GM21576 (cell line): ENCODE results near the gene EIF4EBP2.

Experiments used
- ATAC-seq: cut with Tn5 transposase; IDR thresholded peaks from one replicate; pipeline ENCODE4 v1.9.1; 2021; ENCODE audit warnings: mild to moderate bottlenecking, moderate library complexity; ENCODE audit not compliant: unreplicated experiment

The EIF4EBP2 gene

DNA sequence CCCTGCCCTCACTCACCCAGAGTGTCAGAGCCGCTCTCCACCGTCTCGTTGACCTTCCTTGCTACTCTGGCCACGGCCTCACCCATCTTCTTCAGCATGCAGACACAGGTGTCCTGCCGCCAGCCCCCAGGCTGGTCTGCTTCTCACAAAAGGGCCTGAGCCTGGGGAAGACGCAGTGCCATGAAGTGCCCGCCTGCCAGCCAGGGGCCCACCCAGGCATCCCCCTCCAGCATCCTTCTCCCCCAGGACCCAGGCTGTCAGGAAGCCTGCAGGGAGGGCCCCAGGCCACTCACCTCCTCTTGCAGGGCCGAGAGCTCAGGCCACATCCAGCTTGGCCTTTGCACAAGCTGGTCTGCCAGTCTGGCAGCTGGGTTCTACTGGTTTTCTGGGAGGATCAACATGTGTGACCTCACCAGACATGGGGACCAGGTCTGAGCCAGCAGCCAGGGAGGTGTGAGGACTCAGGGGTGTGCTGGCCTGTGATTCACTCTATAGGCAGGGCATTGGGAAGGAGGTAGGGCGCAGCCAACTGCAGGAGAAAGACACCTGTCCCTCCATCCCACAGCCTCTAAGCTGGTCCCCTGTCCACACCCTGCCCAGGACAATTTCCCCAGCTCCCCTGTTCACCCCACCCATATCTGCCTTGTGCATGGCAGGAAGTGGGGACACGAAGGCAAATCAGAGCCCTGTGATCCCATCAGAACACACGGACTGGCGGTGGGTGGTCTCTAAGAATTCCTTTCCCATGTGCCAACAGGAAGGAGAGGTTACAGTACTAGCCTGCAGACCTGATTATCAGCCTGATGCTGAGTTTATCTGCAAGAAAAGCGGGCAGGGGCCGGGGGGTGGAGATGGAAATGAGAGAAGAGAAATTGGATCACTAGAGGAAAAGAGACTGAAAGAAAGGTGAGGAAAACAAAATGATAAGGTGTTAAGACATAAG lies 27.2 kb upstream of the EIF4EBP2 start:
- no peak for ATAC-seq

DNA sequence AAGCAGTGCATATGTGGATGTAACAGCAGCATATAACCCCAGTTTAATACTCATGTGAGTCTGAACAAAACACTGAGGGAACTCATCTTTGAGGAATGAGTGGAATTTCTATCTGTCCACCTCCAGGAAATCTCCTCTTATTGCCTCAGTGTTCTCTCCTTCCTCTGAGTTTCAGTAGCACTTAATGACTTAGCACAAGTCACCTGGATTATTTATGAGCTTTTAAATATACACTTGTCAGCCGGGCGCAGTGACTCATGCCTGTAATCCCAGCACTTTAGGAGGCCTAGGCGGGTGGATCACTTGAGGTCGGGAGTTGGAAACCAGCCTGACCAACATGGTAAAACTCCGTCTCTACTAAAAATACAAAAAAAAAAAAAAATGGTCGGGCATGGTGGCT lies 25.8 kb upstream of the EIF4EBP2 start:
- ATAC-seq = no peak

DNA sequence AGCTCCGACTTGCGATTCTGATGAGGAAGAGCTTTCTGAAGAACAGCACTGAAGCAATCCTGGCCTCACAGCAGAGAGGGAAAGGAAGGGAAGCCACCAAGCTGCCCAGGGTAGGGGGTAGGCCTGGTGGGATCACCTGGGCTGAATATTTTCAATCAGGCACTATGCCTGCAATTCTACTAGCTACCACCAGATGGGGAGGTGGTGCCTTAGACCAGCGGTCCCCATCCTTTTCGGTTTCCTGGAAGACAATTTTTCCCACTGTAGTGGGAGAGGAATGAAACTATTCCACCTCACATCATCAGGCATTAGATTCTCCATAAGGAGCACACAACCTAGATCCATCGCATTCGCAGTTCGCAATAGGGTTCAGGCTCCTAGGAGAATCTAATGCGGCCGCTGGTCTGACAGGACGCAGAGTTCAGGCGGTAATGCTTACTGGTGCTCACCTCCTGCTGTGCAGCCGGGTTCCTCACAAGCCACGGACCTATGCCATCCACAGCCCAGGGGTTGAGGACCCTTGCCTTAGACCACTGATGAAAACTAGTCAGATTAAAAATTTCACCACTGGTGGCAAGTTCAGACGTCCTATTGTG lies 24.3 kb upstream of the EIF4EBP2 start:
- no peak for ATAC-seq

DNA sequence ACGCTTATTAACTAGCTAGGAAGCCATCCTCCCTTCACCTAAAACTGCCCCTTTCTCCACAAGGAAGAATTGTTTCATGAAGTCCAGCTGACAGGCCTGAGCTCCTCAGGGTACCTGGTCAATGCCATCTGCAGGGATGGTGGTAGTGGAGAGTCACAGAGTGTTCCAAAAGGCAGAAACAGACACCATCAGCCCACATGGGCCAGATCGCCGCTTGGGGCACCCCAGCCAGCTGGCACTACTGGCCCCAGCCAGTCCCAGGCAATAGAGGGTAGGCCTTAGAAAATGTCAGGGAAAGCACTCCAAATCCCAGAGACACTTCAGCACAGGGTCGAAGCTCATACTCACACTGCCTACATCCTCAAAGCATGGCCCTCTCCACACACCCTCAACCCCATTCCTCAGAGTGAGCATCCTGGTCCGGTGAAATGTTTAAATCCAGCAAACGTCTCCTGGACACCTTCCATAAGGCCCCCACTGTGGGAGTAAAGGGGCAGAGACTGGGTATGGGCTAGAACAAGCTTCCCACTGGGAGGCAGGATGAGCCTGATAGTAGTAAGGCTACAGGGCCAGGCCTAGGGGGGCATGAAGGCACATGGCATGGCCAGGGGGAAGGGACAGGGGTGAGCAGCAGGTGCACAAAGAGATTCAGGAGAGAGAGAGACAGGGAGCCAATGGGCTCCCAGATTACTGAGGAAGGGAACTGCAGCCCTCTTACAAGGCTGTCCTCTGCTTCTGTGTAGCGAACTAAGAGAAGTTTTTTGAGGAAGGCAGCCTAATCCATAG lies 23.4 kb upstream of the EIF4EBP2 start:
- ATAC-seq = no peak

DNA sequence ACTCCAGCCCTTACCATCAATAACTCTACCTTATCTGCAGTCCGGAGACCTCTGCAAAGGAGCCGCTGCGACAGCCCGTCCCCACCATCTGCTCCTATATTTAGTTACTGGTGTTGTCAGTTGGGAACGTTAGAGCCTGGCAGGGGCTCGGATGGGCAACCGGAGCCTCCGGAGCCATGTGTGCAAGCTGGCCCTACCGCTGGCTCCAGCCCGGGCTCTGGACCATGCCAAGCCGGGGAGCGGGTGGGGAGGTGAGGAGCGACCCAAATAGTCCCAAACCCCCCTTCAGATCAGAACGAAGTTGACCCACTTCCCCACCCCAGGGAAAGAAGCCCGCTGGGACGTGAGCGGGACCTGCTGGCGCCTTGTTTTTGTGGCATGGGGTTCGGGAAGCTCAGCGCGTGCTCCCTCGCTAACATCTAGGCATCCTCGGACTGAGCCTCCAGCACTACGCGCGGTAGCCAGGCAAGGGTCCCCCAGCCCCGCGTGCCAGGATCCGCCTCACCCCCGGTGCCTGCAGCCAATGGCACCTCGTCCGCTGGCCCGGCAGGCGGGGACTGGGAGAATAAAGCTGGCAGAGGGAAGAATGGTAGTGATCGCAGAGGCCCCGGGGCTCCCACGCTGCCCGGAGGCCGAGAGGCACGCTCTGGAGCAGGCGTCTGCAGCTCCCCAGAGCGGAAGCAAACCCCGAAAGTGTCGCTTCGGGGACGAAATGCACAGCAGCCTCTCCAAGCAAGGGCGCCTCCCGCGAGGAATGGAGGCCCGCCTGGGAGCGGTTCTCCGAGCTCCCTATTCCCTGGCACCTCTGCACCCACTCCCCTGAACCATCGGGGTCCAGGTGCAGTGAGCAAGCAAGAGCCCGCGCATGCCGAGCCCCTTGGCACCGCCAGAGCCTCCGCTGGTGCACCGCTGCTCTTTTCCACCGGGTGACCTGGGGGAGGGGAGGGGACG lies 22.2 kb upstream of the EIF4EBP2 start:
- peak; percentile 37 for ATAC-seq

DNA sequence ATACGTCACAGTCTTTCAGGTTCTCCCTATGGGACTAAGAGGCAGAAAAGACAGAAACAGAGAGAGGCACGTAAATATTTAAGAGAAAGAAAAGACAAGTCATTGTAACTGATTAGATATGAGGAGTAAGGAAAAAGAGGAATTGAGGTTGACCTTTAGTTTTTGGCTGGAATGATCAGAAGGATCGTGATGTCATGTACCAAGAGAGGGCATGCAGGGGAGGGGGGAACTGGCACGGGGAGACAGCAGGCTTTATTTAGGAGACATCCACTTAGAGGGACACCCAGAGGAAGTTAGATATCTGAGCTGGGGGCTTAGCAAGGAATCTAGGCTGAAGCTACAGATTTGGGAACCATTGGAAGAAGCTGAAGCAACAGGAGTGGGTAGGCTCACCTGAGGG lies 12.3 kb upstream of the EIF4EBP2 start:
- no peak for ATAC-seq

DNA sequence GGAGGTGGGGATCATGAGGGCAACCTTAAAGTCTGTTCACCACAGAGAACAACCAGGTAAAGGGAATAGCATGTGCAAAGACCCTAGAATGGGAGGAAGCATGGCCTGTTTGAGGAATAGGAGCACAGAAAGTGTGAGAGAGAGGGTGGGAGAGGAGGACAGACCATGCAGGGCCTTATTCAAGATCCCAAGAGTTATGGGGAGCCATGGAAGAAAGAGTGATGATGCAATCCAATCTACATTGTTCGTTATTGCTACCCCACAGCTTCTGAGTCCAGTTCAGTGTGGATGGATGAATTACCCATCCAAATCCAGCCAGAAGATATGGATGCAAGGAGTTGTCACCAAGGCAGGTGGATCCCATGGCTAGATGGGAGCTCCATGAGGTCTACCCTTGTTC lies 7.8 kb upstream of the EIF4EBP2 start:
- ATAC-seq = no peak

DNA sequence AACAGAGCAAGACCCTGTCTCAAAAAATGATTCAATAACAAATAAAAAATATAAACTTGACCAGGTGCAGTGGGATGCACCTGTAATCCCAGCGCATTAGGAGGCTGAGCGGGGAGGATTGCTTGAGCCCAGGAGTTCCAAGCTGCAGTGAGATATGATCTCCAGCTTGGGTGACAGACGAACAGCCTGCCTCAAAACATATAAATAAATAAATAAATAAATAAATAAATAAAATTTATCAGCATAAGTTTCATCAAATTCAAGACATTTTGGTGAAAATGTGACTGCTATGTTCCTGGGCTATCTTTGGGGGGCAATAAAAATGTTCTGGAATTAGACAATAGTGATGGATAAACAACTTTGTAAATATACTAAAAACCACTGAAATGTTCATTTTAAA lies 4.8 kb upstream of the EIF4EBP2 start:
- ATAC-seq = no peak

DNA sequence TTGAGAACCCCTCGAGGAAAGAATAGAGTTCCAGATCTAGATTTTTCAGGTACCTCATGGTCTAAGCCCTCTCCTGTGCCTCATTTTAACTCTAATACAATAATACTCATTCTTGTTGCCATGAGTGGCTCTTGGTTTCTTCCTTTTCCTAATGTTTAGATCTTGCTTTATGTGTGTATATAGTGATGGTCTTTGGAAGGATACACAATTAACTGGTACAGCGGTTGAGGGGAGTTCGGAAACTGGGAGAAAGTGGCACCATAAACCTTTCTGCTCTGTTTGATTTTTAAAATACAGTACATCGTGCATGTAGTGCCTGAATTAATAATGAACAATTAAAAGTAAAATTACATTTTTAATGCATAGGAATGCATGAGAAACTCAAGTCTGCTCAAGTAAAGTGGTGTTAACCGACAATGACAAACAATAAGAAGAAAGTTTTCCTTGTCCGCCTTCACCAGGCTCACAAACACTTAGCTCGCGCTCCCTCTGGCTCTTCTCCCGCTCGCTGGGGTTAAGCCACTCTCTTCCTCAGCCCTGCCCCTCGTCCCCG lies 386 bp upstream of the EIF4EBP2 start:
- ATAC-seq = no peak

DNA sequence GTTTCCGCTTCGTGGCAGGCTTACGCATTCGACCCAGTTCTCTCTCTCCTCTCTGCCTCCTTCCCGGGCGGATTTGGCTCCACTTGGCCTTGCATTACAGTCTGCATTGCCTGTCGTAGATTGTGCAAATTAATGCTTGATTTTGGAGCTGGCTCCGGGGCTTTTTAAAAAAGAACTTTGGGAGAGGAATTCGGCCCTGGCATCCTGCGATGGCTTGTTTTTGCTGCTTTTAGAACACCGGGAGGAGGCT lies 767 bp downstream of the EIF4EBP2 start:
- ATAC-seq = no peak

DNA sequence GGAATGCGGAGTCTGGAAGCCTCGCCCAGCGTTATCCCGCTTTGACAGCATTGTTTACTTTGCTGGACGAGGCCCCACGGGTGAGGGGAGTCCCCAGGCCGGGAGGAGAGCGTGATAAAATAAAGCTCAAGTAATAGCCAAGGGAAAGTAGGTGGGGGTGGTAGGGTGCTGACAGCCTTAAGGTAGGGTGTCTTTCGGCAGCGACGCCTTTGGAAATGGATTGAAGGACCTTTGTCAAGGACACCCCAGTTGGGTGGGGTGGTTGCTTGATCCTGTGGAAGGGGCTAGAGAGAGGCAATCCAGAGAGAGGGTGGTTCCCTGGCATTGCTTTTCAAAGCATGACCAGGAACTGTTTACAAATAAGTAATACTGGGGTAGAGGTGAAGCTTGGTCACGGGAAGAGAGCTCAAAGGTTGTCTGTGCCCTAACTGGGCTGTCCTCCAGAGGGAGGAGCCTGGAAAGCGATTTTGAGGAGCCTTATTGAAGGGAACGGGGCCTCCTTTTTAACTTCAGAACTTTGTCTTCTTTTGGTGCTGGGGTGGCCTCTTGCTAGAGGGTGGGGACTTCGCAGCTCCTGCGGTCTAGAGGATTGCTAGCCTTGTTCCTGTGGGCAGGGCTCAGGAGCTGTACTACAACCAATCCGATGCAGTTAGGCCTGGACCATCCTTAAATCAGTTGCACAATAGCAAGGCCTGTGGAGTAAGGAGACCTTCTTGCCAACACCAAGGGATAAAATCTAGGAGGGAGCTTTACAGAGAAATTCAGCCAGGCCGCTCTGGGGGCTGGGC lies 1.3 kb downstream of the EIF4EBP2 start:
- peak; percentile 42 for ATAC-seq

DNA sequence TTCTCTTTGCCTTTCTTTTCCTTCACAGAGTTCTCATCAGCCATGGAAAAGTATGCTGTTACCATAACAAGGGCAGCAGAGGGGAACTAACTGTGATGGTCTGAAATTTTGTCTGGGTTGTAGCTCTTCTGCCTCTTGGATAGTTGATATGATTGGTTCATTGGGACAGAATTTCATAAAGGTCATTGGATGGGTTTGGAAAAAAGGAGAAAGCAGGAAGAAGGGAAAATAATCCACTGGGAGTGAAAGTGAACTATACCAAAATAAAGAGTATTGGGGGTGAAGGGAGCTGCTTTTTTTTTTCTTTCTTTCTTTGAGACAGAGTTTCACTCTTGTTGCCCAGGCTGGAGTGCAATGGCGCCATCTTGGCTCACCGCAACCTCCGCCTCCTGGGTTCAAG lies 5.8 kb downstream of the EIF4EBP2 start:
- ATAC-seq = no peak

DNA sequence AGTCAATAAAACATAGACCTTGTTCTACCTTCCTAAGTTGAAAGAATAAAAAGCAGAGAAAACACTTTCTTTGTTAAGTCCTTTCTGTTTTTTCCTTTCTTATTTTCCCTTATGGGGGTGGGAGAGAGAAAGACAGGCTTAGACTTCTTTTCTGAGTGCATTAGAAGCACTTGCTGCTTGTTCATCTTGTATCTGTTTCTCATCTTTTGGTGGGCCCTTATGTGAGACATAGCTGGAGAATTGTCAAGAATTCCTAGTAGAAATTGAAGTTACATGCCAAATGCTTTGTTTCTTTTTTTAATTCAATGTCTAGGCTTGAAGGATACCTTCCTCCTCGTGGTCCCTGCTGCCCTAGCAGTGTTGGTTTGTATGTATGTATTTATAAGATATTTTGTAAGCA lies 6.7 kb downstream of the EIF4EBP2 start:
- ATAC-seq = no peak

DNA sequence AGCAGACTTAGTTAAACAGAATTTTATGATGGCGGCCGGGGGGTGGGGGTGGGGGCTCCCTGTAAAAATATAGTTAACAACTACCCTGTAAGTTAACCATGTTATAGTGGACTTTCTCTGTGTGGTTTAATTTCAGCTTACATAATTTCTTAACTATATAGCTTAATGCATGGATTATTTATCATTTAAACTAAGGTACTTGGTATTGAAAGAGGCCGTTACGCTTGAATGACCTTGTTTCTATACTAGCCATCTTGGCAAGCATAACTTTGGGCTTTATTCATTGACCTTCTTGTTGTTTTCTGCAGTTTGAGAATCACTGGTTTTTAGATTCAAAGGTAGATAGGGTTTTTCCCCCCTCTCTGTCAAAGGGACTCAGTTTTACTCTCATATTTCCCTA lies 8.4 kb downstream of the EIF4EBP2 start:
- no peak for ATAC-seq

DNA sequence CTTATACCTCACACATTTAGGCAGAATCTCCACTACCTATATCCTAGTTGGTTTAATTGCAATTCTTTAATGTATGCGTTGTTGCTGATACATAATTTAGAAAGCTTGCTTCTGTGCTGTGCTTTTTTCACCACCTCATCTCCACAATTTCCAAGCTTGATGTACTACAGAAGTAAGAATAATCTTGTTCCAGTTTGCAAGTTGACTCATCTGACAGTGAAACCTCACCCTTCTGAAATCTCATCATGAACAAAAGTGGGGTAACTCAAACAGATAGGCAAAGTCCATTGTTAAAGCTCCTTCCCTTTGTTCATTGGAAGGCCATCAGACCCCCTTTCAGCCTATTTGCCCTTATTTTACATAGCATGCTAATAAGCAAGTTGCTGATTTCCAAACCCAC lies 13.6 kb downstream of the EIF4EBP2 start:
- ATAC-seq = no peak

DNA sequence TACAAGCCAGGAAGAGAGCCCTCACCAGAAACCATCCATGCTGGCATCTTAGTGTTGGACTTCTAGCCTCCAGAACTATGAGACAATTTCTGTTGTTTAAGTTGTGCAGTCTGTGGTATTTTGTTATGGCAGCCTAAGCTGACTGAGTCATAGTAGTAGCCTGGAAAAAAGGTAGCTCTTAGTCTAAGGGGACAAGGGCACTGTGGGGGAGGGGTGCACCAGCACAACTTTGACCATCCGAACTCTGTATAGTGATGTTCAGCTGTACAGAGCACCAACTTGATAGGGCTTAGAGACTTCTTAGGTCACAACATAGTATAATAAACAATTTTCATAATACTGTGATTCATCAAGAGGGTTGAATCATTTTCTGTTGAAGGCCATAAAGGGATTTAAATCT lies 14.3 kb downstream of the EIF4EBP2 start:
- ATAC-seq = no peak

DNA sequence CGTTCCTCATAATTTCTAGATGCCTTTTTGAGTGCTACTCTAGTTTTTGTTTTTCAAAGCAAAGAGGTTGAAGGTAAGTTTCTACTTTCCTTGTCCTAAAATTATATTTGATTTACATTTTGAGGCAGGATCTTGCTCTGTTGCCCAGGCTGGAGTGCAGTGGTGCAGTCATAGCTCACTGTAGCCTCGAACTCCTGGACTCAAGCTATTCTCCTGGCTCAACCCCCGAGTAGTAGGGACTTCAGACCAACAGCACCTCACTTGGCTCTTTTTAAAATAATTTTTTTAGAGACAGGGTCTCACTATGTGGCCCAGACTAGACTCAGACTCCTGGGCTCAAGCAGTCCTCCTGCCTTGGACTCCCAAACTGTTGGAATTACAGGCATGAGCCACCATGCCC lies 14.8 kb downstream of the EIF4EBP2 start:
- no peak for ATAC-seq

DNA sequence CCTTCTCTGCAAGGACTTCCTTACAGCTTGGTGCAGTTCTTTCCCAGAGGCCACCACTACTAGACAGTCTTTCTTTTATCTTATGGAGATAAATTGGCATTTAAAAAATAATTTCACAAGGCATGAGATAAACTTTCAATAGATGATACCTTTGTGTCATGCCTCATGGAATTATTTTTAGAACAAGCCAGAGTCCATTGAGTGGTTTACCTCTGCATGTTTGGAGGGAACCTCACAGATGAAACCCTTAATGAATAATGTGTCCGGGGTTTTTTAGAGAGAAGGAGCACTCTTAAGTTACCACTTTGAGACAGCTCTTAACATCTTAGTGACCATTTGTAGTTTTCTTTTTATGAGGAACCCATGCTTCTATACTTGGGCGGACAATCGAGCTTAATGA lies 20.4 kb downstream of the EIF4EBP2 start:
- ATAC-seq = no peak

DNA sequence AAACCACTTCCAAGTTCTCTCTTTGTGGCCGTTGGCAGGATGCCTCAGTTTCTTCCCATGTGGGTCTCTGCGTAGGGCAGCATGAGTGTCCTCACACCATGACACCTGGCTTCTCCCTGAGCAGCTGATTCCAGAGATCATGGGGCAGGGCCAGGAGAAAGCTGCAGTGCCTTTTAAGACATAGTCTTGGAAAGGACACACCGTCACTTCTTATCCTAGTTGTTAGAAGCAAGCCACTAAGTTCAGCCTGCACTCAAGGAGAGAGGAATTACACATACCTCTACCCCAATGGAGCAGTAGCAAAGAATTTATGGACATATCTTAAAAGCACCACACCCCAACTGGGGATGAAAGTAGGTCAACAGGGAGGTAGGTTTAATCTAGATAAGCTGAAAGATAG lies 21.2 kb downstream of the EIF4EBP2 start:
- no peak for ATAC-seq

DNA sequence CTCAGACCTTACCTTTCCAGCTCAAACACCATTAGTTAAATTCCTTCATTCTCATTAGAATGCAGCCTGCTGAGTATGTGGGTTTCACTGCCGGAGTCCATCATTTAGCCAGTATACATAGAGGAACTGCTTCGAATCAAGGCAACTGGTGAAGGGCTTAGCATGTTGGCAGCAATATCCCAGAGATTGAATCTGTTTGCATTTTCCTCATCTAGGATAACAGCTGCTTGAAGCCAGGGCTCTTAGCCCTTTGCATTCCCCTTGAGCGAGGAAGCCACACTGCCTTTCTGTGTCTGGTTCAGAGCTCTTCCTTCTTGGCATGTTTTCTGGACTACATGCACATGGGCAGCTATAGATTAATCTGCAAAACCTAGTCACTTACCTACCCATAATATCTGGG lies 22.9 kb downstream of the EIF4EBP2 start:
- no peak for ATAC-seq
